Cardiac septum (tissue), 1 donor: ENCODE results near the gene SNAP91. TPM values are rescaled to one million over a fixed set of nuclear protein-coding genes. Genes with fewer than 3 reads are reported as not detected.
"Not testable (repeated sequence)": the region's sequence is repeated elsewhere in the genome, so short reads cannot be mapped to it uniquely, and the experiment has no call there.

ENCODE experiments used
- DNase-seq: peaks from one replicate; pipeline ENCODE4 v3.0.0-alpha.2; 2020; ENCODE audit warnings: low spot score
- intact Hi-C: fragments of 100-400 bp; cut with DNase I; formaldehyde crosslinking; loops from one replicate; pipeline ENCODE4 v1.14.0; 2022
- total RNA-seq: library from RNA; stranded (reverse); fragmentation: NEBNext Ultra II Directional; extraction: Animal tissue kit (Norgen Biotek cat#: 25700); gene quantifications from one replicate; pipeline ENCODE4 v1.2.1, GENCODE V29; 2021
- donor health status: DM: no; HTN: no; CAD: no.

Gene SNAP91
- total RNA-seq, 1 donor from 2014 or later = 1.4 TPM

- no peak for DNase-seq
- intact Hi-C loops = no loop called here
These were observed 75.3 kb downstream of the SNAP91 start for GRCh38 chr6:83633609-83634008.

GRCh38 chr6:83633149-83633548, 75.8 kb downstream of the SNAP91 start:
- intact Hi-C loops = no loop called here

GRCh38 chr6:83629908-83630307, 79.0 kb downstream of the SNAP91 start:
- DNase-seq, intact Hi-C loops: not testable (repeated sequence)

More at GRCh38 chr6:83633149-83633548, 75.8 kb downstream of the SNAP91 start:
- no peak for DNase-seq

GRCh38 chr6:83615025-83615999, 93.6 kb downstream of the SNAP91 start:
- intact Hi-C loops = no loop called here
- DNase-seq = no peak

- DNase-seq = no peak
- intact Hi-C loops = no loop called here
These were observed 95.5 kb downstream of the SNAP91 start for GRCh38 chr6:83613378-83613777.

- intact Hi-C loops = no loop called here
- no peak for DNase-seq
These were observed 99.7 kb downstream of the SNAP91 start for GRCh38 chr6:83609248-83609647.

GRCh38 chr6:83605517-83605916, 103.4 kb downstream of the SNAP91 start:
- intact Hi-C loops = no loop called here
- no peak for DNase-seq

- DNase-seq = no peak
- intact Hi-C loops = no loop called here
These were observed 105.3 kb downstream of the SNAP91 start for GRCh38 chr6:83603551-83603950.

- intact Hi-C loops = no loop called here
- no peak for DNase-seq
These were observed 107.8 kb downstream of the SNAP91 start for GRCh38 chr6:83601119-83601518.

GRCh38 chr6:83600459-83600858, 108.4 kb downstream of the SNAP91 start:
- intact Hi-C loops = no loop called here
- DNase-seq = no peak

- DNase-seq = no peak
- intact Hi-C loops = no loop called here
These were observed 111.4 kb downstream of the SNAP91 start for GRCh38 chr6:83597511-83597910.

- no peak for DNase-seq
- intact Hi-C loops = no loop called here
These were observed 111.8 kb downstream of the SNAP91 start for GRCh38 chr6:83597051-83597450.

GRCh38 chr6:83594941-83595340, 114.0 kb downstream of the SNAP91 start:
- DNase-seq = no peak
- intact Hi-C loops = no loop called here

- no peak for DNase-seq
- intact Hi-C loops = no loop called here
These were observed 115.5 kb downstream of the SNAP91 start for GRCh38 chr6:83593395-83593785.

- DNase-seq = no peak
- intact Hi-C loops = no loop called here
These were observed 116.0 kb downstream of the SNAP91 start for GRCh38 chr6:83592770-83593394.

- intact Hi-C loops = no loop called here
- no peak for DNase-seq
These were observed 118.5 kb downstream of the SNAP91 start for GRCh38 chr6:83590416-83590815.

- no peak for DNase-seq
- intact Hi-C loops = no loop called here
These were observed 119.8 kb downstream of the SNAP91 start for GRCh38 chr6:83589076-83589475.

GRCh38 chr6:83578057-83578456, 130.8 kb downstream of the SNAP91 start:
- no peak for DNase-seq

GRCh38 chr6:83574783-83575182, 134.1 kb downstream of the SNAP91 start:
- intact Hi-C loops = no loop called here
- DNase-seq = no peak

More at GRCh38 chr6:83578057-83578456, 130.8 kb downstream of the SNAP91 start:
- intact Hi-C loops = no loop called here

GRCh38 chr6:83571663-83572185, 137.2 kb downstream of the SNAP91 start:
- DNase-seq, intact Hi-C loops: not testable (repeated sequence)

- DNase-seq = no peak
- intact Hi-C loops = no loop called here
These were observed 149.9 kb downstream of the SNAP91 start for GRCh38 chr6:83558975-83559374.
